ENCODE data around the gene DHX58.

DHX58 gene

DNA sequence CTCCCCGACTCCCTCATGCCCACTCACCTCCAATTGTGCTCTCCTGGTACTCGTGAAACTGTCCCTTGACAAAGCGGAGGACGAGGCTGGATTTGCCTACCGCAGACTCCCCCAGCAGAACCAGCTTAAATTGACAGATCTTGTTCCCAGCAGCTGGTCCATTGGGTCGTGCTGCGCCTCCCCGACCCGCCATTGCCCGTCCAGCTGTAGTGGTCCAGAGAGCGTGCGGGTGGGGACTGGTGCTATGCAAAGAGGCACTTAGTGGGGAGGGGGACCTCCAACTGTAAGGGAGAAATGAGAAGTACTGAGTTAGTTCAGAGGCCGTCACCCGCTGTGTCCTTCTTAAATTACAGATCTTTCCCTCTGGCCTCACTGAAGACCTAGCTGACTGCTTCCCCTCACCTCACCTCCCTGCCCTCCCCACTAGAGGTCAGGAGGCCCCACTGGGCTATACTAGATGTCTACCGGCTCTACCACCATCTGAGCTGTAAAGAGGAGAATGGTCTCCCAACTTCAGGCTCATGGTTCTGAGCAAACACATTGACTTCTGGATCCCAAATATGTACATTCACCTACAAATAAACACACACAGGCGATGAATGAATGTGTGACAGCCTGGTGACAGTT, 17.9 kb upstream of the DHX58 start:
- DNase-seq = no peak

DNA sequence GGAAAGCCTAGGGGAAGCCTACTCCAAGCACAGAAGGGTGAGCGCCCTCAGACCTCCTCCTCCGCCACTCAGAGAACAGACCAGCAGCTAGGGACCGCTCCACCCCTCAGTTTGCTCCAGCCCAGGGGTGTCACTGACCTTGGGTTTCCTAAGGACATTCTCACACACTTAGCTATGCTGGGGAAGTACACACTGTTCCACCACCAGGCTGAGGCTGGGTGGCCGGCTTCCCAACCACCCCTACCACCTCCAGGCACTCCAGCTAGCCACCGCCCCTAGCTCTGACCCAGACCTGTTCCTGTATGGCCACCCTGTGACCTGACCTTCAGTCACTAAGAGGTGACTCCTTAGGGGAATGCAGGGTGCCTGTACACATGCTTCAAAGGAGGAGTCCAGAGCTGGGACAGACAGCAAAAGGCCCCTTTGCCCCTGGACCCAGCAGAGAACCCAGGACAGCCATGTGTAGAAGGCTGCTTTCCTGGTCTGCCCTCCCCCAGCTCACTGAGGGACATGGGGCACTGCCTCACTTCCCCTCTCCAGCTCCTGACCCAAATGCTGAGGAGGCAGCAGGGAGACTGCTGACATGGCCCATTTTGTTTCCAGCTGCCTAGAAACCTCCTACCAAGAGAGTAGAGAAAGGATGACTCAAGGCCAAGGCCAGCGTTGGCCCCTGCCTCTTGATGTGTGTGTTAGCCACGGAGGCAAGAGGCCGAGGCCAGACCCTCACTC, 16.8 kb upstream of the DHX58 start:
- DNase-seq = peak in 16 of 58 donors; percentile 14 to 56 (median 26)

DNA sequence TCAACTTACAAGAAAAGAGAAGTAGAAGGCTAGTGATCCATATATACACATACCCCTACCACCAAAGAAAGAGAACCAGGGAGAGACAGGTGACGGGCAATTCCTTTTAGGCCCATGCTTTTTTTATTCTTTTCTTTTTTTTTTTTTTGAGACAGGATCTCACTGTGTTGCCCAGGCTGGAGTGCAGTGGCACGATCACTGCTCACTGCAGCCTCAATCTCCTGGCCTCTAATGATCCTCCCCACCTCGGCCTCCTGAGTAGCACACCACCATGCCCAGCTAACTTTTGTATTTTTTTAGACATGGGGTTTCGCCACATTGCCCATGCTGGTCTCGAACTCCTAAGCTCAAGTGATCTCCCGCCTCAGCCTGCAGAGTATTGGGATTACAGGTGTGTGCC, 14.9 kb upstream of the DHX58 start:
- no peak for DNase-seq

DNA sequence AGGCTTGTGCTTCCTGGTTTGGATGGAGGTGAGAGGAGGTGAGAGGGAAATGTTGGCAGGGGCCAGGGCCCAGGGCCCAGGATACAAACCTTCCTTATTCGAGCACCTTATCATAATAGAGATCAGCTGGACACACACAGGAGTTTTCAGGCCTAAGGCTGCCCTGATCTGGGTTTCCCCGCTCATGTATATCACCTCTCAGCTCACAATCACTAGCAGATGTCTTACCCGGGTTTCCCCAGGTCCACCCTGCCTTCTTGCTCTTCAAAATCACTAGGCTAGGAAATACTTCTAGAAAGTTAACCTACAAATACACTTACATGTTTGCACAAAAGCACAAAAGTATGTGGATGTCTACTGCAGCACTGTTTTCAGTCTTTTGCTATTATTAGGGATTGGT, 14.3 kb upstream of the DHX58 start:
- DNase-seq = no peak

DNA sequence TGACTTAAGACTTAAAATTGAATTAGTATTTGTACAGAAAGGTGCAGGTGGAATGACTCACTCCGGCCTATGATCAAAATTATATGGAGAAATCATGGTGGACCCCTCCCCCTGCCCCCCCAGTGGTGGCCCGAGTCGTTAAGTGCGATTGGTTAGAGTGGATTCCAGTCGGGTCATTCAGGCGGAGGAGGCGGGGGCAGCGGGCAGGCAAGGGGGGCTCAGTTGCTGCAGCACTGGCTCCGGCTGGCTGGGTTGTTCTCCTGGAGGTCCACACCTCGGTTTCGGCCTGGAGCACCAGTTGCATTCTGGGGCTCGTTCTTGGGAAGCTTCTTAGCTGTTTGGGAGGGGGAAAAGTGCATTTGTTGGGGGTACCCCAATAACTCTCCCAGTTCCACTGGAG, 13.1 kb upstream of the DHX58 start:
- DNase-seq = no peak

DNA sequence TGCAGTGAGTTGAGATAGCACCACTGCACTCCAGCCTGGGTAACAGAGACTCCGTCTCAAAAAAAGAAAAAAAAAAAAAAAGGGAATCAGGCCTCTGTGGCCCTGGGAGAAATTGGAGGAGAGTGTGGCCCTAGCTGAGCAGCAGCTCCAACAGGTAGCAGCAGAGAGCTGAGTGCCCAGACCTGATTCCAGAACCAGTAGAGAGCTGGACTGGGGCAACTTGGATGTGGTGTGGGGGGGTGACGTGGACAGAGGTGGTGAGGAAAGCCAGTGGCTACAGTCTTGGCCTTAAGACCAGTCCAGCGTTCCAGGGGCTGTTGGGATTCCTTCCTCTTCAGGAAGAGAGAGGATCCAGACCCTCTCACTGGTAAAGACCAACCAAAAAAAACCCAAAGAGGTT, 11.7 kb upstream of the DHX58 start:
- no peak for DNase-seq

DNA sequence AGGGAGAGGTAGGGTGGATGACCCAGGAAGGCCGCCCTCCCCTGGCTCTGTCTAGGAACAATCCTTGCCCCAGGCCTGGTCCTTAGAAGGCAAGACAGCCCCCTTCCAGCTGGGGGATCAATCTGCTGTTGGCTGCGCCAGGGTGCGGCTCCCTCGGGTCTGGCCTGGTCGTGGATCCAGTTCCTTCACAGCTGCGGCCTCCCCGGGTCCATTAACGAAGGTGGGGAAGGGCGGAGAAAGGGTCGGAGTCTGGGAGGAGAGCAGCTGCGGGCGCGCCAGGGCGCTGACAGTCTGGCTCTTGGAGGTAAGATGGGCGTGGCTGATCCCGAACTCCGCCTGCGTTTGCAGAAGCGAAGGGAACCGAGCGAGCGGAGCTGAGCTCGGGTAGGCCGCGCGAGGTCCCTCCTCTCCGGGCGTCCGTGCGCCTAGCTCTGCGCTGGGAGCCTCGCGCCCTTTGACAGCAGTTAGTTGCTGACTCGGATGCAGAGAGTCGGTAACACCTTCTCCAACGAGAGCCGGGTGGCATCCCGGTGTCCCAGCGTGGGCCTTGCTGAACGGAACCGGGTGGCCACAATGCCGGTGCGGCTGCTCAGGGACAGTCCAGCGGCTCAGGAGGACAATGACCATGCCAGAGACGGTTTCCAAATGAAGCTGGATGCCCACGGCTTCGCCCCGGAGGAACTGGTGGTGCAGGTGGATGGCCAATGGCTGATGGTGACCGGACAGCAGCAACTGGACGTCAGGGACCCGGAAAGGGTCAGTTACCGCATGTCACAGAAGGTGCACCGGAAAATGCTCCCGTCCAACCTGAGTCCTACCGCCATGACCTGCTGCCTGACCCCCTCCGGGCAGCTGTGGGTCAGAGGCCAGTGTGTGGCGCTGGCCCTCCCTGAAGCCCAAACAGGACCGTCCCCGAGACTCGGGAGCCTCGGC, 10.1 kb upstream of the DHX58 start, which contains the start of gene HSPB9:
TSS of gene HSPB9 (plus strand) at position 434 of the 933 bp plus-strand sequence. CDS start at position 481, 47 bp downstream.
- DNase-seq = peak in 1 of 58 donors; percentile 5

DNA sequence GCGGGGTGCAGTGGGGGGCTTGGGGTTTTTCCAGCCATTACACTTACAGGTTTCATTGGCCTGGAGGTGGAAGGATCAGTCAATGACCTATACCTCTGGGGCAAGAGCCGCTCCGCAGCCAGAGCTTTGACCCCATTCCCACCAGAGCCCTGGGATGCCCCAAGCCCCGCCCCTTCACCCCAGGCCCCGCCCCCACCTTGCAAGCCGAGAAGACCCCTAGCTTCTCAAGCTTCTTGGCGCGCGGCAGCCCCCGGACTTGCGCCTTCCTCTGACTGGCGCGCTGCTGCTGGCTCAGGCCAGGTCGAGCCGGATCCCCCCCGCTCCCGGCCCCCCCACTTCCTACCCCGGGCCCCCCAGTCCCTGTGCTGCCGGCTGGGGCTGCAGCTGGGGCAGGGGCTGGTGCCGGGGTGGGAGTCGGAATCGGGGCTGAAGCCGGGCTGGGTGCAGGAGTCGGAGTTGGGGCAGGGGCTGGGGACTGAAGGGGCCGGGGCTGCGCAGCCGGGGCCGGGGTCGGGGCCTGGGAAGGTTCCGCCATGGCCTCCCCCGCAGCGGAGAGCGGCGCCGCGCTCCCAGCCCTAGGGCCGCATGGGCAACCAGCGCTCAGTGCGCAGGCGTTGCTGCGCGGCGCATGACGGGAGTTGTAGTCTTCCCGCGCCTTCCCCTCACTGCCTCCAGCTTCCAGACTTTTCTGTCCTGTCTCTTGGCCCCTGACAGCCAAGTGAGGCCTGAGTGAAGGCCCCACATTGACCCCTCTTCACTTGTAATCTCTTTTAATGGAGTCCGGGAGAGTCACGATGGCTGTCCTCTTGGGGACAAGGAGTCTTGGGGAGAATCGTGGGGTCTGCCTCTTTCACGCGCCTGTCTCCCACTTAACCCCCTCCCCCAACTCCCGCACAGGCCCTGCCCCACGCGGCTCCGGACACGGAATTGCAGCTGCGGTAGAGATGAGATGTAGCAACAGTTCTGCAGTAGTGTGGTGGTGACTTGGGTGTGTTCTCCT, 8.6 kb upstream of the DHX58 start, which contains the start of gene KAT2A:
TSS of gene KAT2A (minus strand) at position 598 of the 1,000 bp plus-strand sequence. CDS start at position 535, 63 bp downstream.
- DNase-seq = peak in 57 of 58 donors; percentile 15 to 90 (median 72)

DNA sequence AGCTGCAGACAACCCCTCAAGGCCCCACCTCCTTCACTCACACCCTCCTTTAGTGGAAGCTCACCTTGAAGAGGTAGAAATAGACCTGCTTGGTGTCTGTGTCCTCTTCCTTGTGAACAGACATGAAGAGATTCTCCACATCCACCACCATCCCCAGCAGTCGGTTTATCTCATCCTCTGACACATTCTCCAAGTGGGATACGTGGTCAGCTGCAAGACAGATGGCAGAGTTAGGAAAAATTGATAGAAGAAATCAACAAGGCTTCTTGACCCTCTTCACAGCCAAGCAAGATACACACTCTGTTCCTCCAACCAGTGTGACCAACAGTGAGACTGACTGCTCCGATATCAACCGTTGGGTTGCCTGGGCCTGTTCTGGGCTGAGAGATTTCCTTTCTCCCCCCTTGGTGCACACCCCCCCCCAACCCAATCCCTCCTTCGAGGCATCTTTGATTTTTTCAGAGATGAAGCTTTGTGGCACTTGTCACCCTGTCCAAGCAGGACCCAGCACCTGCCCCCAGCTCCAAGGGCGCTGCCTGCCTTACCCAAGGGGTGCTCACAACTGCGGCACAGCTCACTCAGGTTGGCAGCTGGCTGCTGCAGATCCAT, 7.8 kb upstream of the DHX58 start:
- no peak for DNase-seq

DNA sequence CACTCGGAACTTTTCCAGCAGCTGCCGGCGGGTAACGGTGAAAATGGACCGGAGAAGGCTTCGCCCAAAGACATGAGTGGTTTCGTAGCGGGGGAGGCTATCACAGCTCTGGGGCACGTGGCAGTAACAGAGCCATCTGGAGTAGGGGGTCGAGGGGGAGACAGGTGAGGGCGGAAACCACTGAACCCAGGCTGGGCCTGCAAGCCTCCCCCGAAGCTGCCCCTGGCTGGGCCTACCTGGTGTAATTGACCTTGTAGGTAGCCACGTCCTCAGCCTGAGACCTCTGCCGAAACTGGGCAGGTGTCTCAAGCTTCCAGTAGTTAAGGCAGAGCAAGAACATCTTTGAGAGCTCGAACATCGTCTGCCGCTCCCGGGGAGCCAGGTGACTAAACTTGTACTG, 6.8 kb upstream of the DHX58 start:
- no peak for DNase-seq

DNA sequence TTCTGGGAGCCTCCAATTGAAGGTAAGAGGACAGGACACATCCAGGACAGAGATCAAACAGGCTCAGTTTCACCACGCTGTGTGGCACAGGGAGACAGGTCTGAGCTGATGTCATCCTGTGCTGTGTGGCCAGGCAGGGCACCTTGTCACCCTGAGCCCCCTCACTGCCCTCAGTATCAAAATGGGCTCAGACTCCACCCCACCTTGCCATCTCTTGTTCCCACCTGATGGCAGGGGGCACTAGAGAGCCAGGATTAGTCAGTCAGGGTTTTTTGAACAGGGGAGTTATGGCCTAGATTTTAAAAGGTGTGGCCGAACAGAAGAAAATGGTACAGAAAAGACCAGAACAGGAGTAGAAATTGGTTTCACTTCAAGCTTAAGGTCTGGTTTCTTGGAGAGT, 6.0 kb upstream of the DHX58 start:
- peak in 1 of 58 donors; percentile 20 for DNase-seq

DNA sequence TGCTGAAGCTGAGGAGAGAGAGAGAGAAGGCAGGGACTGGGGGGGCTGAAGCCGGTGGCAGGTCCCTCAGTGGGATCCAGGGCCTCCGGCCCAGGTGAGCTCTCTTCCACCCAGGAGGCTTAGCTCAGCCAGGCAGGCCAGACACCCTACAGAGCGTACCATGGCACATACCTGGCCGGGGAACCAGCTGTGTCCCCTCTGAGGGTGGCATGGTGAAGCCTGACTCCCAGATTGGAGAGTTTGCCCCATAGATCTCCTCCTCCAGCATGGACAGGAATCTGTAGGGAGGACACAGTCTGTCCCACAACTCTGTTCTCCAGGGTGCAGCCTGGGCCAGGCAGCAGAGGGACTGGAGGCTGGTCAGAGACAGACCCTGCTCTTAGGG, 5.6 kb upstream of the DHX58 start:
- no peak for DNase-seq

DNA sequence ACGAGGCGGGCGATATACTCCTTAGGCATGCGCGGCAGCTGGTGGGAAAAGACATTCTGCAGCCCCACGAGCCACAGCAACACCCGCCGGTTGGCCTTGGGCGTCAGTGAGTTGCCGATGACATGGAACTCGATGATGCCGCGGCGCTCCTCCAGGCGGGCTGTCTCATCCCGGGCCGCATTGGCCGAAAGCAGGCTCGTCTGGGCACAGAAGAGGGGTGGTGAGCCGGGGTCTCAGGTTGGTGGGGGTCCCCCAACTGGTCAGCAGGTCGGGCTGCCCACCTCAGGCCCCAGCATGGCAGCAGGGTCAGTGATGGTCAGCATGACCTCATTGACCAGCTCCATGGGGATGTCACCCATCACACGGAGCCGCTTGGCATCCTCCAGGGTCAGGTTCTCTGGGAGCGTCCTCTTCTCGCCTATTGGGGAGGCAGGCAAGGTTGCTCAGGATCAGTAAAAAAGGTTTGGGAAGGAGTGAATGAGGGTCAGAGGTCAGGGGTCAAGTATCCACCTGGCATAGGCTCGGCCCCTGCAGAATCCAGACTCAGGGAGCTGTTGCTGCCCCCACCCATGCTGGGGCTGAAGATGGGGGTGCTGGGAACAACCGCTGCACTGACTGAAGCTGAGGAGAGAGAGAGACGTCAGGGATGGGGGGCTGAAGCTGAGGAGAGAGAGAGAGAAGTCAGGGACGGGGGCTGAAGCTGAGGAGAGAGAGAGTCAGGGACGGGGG, 5.0 kb upstream of the DHX58 start:
- DNase-seq = no peak

DNA sequence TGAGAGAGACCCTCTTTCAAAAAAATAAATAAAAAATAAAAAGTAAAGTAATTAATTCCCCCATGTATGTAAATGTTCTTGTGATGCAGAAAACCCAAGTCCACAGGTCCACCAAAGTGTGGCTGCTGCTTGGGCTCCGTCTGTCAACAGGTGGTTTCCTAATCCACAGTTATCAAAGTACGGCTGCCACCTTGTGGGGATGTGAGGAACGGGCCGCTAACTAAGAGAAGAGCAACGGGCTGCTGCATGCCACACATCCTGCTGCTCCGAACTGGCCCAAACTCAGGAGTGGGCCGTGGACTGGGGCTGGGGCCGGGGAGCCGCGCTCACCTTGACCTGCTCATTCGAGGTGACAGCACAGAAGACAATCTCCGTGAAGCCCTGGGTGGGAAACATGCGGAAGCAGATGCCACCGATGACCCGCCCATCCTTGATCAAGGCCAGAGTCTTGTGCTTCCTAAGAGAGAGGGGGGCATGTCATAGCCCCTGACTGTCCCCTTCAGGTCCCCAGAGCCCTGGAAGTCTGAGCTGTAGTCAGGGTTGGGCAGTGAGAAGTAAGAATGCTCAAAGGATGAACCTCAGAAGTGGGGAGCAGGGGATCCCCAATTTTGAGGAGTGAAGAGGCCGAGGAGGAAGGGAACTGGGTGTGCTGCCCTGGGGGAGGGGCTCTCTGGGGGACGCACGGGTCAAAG, 4.3 kb upstream of the DHX58 start:
- peak in 56 of 58 donors; percentile 3 to 85 (median 52) for DNase-seq

DNA sequence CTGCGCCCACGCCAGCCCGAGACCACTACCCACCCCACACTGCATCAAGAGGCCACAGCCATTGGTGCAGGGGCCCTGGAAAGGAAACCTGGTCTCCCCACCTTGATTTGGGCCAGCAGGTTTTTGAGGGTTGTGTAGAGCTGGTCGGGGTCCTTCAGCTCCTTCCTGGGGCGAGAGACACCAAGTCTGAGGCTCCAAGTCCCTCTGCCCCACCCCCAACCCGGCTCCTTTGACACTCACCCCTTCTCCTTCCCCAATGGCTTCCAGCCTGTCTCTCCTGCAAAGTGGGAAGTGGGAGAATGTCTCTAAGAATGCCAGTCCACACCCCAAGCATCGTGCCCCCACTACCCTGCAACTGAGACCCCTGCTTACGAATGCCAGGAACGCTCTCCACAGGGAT, 1.6 kb upstream of the DHX58 start:
- DNase-seq = no peak

DNA sequence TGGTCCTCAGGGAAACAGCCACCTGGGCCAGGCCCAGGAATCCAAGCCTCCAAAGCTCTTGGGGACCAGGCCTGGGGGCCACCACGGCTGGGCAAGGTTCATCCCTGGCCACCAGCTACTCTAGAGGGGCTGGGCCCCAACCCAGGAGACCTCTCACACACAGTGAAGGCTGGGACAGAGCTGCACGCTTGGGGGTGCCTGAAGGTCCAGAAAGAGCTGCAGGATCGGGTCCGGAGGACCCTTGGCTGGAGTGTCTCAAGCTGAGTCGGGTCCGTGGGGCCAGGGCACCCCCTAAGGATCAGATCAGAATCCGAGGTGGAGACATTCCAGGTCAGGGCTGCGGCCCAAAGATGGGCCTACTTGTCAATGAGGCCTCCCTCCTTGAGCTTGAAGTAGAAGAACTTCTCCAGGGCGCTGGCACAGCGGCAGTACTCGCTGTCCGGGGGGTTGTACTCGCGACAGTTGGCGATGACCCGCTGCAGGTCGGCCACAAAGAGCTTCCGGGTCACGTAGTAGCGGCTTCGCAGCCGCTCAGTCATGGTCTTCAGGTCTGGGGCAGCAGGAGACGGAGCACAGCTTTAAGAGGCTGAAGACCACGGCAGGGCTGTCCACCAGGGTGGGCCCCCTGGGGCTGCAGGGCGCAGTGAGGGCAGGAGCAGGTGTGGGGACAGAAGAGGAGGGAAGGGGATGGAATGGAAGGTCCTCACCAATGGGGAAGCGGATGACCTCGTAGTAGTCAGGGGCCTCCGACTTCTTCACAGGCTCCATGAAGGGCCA, 967 bp upstream of the DHX58 start:
- no peak for DNase-seq

DNA sequence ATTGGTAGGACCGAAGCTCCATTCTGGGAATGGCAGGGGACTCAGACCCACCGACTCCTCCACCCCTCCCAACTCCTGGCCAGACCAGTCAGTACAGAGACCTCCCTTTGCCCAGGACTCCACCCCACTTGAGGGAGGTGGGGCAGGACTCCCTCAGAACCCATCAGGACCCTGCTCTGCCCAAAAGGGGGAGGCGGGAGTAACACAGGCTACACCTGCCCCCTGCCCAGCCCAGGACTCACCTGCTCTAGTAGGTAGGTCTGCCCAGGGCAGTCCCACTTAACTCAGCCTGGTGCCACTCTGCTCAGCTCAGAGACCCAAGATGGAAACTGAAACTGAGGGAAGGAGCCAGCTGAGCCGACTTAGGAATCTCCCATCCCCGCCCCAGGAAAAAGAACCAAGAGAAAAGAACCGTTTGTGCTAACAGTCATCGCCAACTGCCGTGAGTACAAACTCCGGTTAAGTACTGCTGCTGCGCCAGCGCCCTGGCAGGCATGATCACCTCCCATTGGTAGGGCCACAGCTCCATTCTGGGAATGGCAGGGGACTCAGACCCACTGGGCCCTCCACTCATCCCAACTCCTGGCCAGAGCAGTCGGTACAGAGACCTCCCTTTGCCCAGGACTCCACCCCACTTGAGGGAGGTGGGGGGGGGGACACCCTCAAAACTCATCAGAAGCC, 503 bp downstream of the DHX58 start:
- DNase-seq = peak in 29 of 58 donors; percentile 14 to 79 (median 58)
